ENCODE measurements around the gene TRABD. TPM values are rescaled to one million over a fixed set of nuclear protein-coding genes. Genes with fewer than 3 reads are reported as not detected.

Gene TRABD
- total RNA-seq, 1 experiment from 2014 or later: 33.5 TPM

GRCh38 chr22:50206599-50206998 lies 20.9 kb downstream of the TRABD start:
- Histone ChIP-seq H3K4me1 (no peaks in the 10 kb centered on the region; the same call in 1 of the 2 replicates), H3K36me3 (ENCODE audit: control insufficient read depth, insufficient read depth, low read length) (no peaks in the 10 kb centered on the region; the same call in 1 of the 2 replicates), H3K27me3 (replicated peaks; ENCODE audit: control insufficient read depth, insufficient read depth, low read length) (no peaks in the 10 kb centered on the region), H3K9me3 (no peaks in the 10 kb centered on the region), H3K4me3 (ENCODE audit: low read depth, low read length) (no peak overlapping the region)
- intact Hi-C loops (cut with micrococcal nuclease; ENCODE audit: unreplicated experiment): no loop called here
- peak in 1 of 2 experiments; percentile 52 for DNase-seq
- no peak overlapping the region for H3K27ac Mint-ChIP-seq (ENCODE audit: unreplicated experiment)
- TF ChIP-seq CTCF (IDR thresholded peaks at IDR 0.05; ENCODE audit: insufficient read depth in 1 of 2, low read depth in 1 of 2, low read length in 1 of 2, severe bottlenecking in 1 of 2, unreplicated experiment in 1 of 2): peak; percentile 27 to 49
- H3K36me3 Mint-ChIP-seq (ENCODE audit: insufficient read depth, unreplicated experiment): peaks cover 47% of the 10 kb centered on the region
- H3K4me3 Mint-ChIP-seq (ENCODE audit: unreplicated experiment): no peak overlapping the region
- H3K27me3 Mint-ChIP-seq (ENCODE audit: insufficient read depth, unreplicated experiment): no peaks in the 10 kb centered on the region
- CTCF ChIA-PET: interaction anchor here (0.6 kb wide), 1 partner anchor 8 kb away, joined by 6 read pairs; no protein-coding TSS in a partner anchor
- H3K9me3 Mint-ChIP-seq (ENCODE audit: unreplicated experiment): no peaks in the 10 kb centered on the region
- H3K4me1 Mint-ChIP-seq (ENCODE audit: low read depth, unreplicated experiment): peaks cover 19% of the 10 kb centered on the region
- POLR2A ChIA-PET: interaction anchor here (0.5 kb wide), 1 partner anchor 246 kb away, joined by 3 read pairs; no protein-coding TSS in a partner anchor
- BruUV-seq (replicated peaks): no TSS peak

- BruUV-seq (replicated peaks): no TSS peak
- no peak for DNase-seq
- Mint-ChIP-seq H3K4me1 (ENCODE audit: low read depth, unreplicated experiment) (peaks cover 13% of the 10 kb centered on the region), H3K9me3 (ENCODE audit: unreplicated experiment) (no peaks in the 10 kb centered on the region), H3K4me3 (ENCODE audit: unreplicated experiment) (no peak overlapping the region), H3K36me3 (ENCODE audit: insufficient read depth, unreplicated experiment) (peaks cover 47% of the 10 kb centered on the region), H3K27ac (ENCODE audit: unreplicated experiment) (no peak overlapping the region), H3K27me3 (ENCODE audit: insufficient read depth, unreplicated experiment) (no peaks in the 10 kb centered on the region)
- Histone ChIP-seq H3K4me1 (no peaks in the 10 kb centered on the region; the same call in 1 of the 2 replicates), H3K27me3 (replicated peaks; ENCODE audit: control insufficient read depth, insufficient read depth, low read length) (no peaks in the 10 kb centered on the region), H3K36me3 (ENCODE audit: control insufficient read depth, insufficient read depth, low read length) (no peaks in the 10 kb centered on the region; the same call in 1 of the 2 replicates), H3K4me3 (ENCODE audit: low read depth, low read length) (no peak overlapping the region), H3K9me3 (no peaks in the 10 kb centered on the region)
- CTCF ChIA-PET: interaction anchor here (0.6 kb wide), 1 partner anchor 48 kb away, joined by 3 read pairs; no protein-coding TSS in a partner anchor
- TF ChIP-seq CTCF (IDR thresholded peaks at IDR 0.05; ENCODE audit: insufficient read depth in 1 of 2, low read depth in 1 of 2, low read length in 1 of 2, severe bottlenecking in 1 of 2, unreplicated experiment in 1 of 2): no peak
- POLR2A ChIA-PET: no interaction called here
- intact Hi-C loops (cut with micrococcal nuclease; ENCODE audit: unreplicated experiment): no loop called here
Measured at GRCh38 chr22:50207383-50208140, 21.8 kb downstream of the TRABD start.

- Histone ChIP-seq H3K4me1 (no peaks in the 10 kb centered on the region), H3K9me3 (no peaks in the 10 kb centered on the region), H3K27me3 (replicated peaks; ENCODE audit: control insufficient read depth, insufficient read depth, low read length) (no peaks in the 10 kb centered on the region), H3K36me3 (ENCODE audit: control insufficient read depth, insufficient read depth, low read length) (no peaks in the 10 kb centered on the region; the same call in 1 of the 2 replicates), H3K4me3 (ENCODE audit: low read depth, low read length) (no peak overlapping the region)
- POLR2A ChIA-PET: no interaction called here
- TF ChIP-seq CTCF (IDR thresholded peaks at IDR 0.05; ENCODE audit: insufficient read depth in 1 of 2, low read depth in 1 of 2, low read length in 1 of 2, severe bottlenecking in 1 of 2, unreplicated experiment in 1 of 2): no peak
- H3K27ac Mint-ChIP-seq (ENCODE audit: unreplicated experiment): no peak overlapping the region
- no peak overlapping the region for H3K4me3 Mint-ChIP-seq (ENCODE audit: unreplicated experiment)
- H3K36me3 Mint-ChIP-seq (ENCODE audit: insufficient read depth, unreplicated experiment): peaks cover 55% of the 10 kb centered on the region
- H3K9me3 Mint-ChIP-seq (ENCODE audit: unreplicated experiment): no peaks in the 10 kb centered on the region
- H3K27me3 Mint-ChIP-seq (ENCODE audit: insufficient read depth, unreplicated experiment): no peaks in the 10 kb centered on the region
- peaks cover 13% of the 10 kb centered on the region for H3K4me1 Mint-ChIP-seq (ENCODE audit: low read depth, unreplicated experiment)
- CTCF ChIA-PET: interaction anchor here (0.7 kb wide), 1 partner anchor 132 kb away, joined by 4 read pairs; no protein-coding TSS in a partner anchor
- no TSS peak for BruUV-seq (replicated peaks)
- DNase-seq: no peak
- intact Hi-C loops (cut with micrococcal nuclease; ENCODE audit: unreplicated experiment): no loop called here
Measured at GRCh38 chr22:50208430-50208938, 22.8 kb downstream of the TRABD start.
